Activated effector memory CD4-positive, alpha-beta T cell treated with Interleukin-2 at 50 U/mL for 16 hours (primary cell): ENCODE results near the gene FAM53C.
"Not testable (repeated sequence)": the region's sequence is repeated elsewhere in the genome, so short reads cannot be mapped to it uniquely, and the experiment has no call there.

Experiments
- DNase-seq: peaks from one replicate; pipeline ENCODE4 v3.0.0-alpha.2; 2020

Gene FAM53C

GRCh38 chr5:138351517-138351916, 13.5 kb downstream of the FAM53C start:
- DNase-seq = no peak

- peak; percentile 93 for DNase-seq
Observed at GRCh38 chr5:138352071-138352721, 14.1 kb downstream of the FAM53C start, which contains the start of gene KDM3B. Gene KDM3B (plus strand): TSS chr5:138352685. CDS start chr5:138352796, 111 bp downstream.

GRCh38 chr5:138352722-138353559, 14.9 kb downstream of the FAM53C start:
- peak; percentile 64 for DNase-seq

GRCh38 chr5:138353560-138354080, 15.6 kb downstream of the FAM53C start:
- DNase-seq = no peak

GRCh38 chr5:138354387-138354786, 16.3 kb downstream of the FAM53C start:
- DNase-seq = no peak

- no peak for DNase-seq
Observed at GRCh38 chr5:138354926-138355378, 16.9 kb downstream of the FAM53C start.

- no peak for DNase-seq
Observed at GRCh38 chr5:138359621-138360020, 21.6 kb downstream of the FAM53C start.

GRCh38 chr5:138360941-138361452, 22.9 kb downstream of the FAM53C start:
- no peak for DNase-seq

GRCh38 chr5:138364576-138364975, 26.5 kb downstream of the FAM53C start:
- no peak for DNase-seq

GRCh38 chr5:138366632-138367382, 28.7 kb downstream of the FAM53C start:
- DNase-seq = no peak

GRCh38 chr5:138369261-138369660, 31.2 kb downstream of the FAM53C start:
- no peak for DNase-seq

- DNase-seq = no peak
Observed at GRCh38 chr5:138369706-138370105, 31.6 kb downstream of the FAM53C start.

GRCh38 chr5:138370537-138370936, 32.5 kb downstream of the FAM53C start:
- DNase-seq = no peak

- no peak for DNase-seq
Observed at GRCh38 chr5:138371454-138371853, 33.4 kb downstream of the FAM53C start.

GRCh38 chr5:138372225-138372624, 34.2 kb downstream of the FAM53C start:
- no peak for DNase-seq

- no peak for DNase-seq
Observed at GRCh38 chr5:138372653-138373052, 34.6 kb downstream of the FAM53C start.

GRCh38 chr5:138382347-138382746, 44.3 kb downstream of the FAM53C start:
- no peak for DNase-seq

- DNase-seq = no peak
Observed at GRCh38 chr5:138385660-138386059, 47.6 kb downstream of the FAM53C start.

GRCh38 chr5:138386290-138386689, 48.2 kb downstream of the FAM53C start:
- DNase-seq = no peak

GRCh38 chr5:138389332-138389731, 51.3 kb downstream of the FAM53C start:
- no peak for DNase-seq

GRCh38 chr5:138389911-138390310, 51.8 kb downstream of the FAM53C start:
- DNase-seq = not testable (repeated sequence)

- DNase-seq = no peak
Observed at GRCh38 chr5:138391859-138392386, 53.9 kb downstream of the FAM53C start.
